NOMO-1 treated with DMSO at 0.1 percent for 48 hours (cell line): ENCODE measurements around the gene CPNE4.

Experiments
- DNase-seq: peaks from one replicate; lab custom pipeline; 2025; ENCODE audit not compliant: unreplicated experiment; lab: John Stamatoyannopoulos, UW

CPNE4 gene

GRCh38 chr3:131485119-131485518, 549.7 kb downstream of the CPNE4 start:
- DNase-seq, result no peak

DNA sequence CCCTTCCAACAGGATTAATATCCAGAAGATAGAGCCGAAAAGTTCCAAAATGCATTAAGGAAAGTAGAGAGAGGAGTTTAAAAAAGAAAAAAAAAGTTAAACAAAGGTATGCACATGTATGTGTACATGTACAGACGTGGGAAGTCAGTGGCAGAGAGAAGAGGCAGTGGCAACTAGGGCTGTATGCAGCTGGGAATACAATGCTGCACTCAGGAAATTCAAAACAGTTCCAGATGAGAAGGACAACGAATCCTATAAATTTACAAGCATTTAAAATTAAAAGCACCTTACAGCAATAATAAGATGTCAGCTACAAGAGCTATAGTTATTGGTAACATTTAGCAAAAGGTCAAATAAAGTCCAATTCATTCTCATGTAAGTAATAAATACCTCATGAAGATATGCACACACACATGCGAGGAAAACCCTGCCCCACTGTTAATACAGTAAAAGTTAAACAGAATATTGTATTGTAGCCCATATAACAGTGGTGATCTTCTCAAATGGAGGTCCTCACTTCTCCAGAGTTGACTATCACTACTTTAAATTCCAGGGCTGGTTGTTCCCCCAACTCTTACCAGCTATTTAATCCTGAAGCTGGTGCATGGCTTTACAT, 550.2 kb downstream of the CPNE4 start:
- DNase-seq, result no peak
